NCI-H345 treated with DMSO at 0.1 percent for 48 hours (cell line): ENCODE results near the gene NXNL2.

ENCODE experiments used
- DNase-seq: peaks from one replicate; lab custom pipeline; 2025; ENCODE audit not compliant: unreplicated experiment; lab: John Stamatoyannopoulos, UW

Gene NXNL2

DNA sequence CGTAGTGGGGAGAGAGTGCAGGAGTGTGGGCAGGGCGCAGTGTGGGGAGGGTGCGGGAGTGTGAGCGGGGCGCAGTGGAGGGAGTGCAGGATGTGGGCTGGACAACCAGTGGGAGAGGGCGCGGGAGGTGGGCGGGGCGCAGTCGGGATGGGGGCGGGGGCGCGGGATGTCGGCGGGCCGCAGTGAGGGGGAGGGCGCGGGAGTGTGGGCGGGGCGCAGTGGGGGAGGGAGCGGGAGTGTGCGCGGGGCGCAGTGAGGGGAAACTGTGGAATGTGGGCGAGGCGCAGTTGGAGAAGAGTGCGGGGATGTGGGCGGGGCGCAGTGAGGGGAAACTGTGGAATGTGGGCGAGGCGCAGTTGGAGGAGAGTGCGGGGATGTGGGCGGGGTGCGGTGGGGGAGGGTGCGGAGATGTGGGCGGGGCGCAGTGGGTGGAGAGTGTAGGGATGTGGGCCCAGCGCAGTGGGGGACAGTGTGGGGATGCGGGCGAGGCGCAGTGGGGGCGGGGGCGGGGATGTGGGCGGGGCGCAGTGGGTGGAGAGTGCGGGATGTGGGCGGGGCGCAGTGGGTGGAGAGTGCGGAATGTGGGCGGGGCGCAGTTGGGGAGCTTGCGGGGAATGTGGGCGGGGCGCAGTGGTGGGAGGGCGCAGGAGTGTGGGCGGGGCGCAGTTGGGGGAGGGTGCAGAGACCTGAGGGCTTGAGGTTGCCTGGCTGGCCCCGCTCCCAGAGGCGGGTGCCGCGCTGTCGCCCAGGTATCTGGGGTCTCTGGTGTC is at the start of gene NXNL2:
Gene NXNL2 (plus strand): TSS at position 723 of the 770 bp plus-strand sequence. CDS start 257 bp downstream, outside the sequence.
- no peak for DNase-seq

DNA sequence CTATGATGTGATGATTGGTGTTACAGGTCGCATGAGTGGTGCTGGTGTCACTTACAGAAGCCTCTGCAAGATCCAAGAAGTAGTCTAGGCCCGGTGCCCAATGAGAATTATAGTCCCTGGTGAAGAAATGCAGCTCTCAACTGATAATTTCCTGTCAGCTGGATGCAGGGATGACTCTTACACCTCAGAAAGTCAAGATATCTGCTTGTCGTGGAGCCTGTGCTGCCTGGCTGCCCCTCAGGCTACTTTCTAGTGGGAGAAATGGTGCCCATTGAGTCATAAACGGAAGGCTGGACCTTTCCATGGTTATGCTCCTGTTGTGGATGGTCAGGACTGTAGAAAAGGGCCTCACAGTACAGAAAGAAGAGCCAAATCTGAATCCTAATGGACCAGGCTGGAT is 46.8 kb upstream of the NXNL2 start:
- DNase-seq: no peak

- no peak for DNase-seq
Measured at GRCh38 chr9:88494983-88495721, 39.8 kb upstream of the NXNL2 start.

GRCh38 chr9:88497224-88497623 is 37.8 kb upstream of the NXNL2 start:
- no peak for DNase-seq

GRCh38 chr9:88498880-88499279 is 36.1 kb upstream of the NXNL2 start:
- no peak for DNase-seq

DNA sequence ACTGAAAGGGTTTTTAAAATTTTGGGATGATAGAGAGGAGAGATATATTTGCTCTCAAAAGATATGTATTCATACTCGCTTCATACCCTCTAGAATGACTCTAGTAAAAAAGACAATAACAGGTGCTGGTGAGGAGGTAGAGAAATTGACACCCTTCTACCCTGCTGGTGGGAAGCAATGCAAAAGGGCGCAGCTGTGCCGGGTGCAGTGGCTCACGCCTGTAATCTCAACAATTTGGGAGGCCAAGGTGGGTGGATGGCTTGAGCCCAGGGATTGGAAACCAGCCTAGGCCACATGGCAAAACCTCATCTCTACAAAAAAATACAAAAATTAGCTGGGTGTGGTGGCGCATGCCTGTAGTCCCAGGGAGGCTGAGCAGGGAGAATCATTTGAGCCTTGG is 33.9 kb upstream of the NXNL2 start:
- no peak for DNase-seq

DNA sequence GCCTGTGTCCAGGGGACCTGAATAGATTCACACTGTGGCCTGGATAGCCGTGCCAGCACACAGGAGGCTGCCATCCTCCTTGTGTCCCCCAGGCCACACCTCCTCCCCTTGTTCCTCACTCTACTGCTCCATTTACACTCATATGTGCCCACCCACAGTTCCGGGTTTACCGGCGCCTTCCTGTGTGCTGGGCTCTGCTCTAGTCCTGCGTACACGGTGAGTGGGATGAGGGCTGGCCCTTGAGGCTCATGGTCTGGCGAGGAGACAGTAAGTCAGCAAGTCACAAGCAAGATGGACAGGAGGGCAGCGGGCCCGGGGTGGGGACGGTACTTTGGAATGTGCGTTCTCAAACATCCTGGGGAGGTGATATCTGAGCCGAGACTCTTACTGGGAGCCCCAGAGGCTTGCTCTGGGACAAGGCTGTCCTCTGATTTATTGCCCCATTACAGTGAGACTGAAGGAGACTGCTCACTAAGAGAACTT is 32.4 kb upstream of the NXNL2 start:
- DNase-seq: no peak

DNA sequence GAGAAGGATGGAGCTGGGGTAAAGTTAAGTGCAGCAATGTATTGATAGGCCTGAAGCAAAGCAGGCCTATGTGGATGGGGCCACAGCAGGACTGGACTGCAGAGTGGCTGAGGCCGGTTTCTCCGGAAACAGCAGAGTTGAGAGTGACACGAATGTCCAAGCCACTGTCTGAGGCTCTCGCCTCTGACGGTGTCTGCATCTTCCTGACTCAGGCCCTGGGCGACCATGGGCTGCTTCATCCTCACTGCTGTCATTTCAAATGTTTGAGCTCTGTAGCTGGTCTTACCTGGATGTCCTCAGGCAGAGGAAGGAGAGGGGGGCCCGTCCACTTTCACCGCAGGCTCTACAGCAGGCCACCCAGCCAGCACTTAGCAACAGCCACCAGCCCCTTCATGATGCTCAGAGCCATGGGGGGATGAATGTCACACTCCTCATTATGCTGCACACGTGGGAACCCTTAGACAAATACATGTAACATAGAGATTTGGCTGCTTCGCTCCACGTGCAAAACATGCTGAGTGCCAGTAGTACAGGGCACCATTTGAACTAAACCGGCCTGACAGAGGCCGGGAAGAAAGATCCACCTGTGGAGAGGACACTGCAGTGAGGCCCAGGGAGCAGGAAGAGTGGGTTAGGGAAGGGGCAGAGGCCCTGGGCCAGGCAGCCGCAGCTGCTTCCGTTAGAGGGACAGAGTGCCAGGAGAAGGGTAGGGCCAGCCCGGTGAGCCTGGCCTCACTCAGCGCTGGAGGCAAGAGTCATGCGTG is 31.7 kb upstream of the NXNL2 start:
- DNase-seq: no peak

DNA sequence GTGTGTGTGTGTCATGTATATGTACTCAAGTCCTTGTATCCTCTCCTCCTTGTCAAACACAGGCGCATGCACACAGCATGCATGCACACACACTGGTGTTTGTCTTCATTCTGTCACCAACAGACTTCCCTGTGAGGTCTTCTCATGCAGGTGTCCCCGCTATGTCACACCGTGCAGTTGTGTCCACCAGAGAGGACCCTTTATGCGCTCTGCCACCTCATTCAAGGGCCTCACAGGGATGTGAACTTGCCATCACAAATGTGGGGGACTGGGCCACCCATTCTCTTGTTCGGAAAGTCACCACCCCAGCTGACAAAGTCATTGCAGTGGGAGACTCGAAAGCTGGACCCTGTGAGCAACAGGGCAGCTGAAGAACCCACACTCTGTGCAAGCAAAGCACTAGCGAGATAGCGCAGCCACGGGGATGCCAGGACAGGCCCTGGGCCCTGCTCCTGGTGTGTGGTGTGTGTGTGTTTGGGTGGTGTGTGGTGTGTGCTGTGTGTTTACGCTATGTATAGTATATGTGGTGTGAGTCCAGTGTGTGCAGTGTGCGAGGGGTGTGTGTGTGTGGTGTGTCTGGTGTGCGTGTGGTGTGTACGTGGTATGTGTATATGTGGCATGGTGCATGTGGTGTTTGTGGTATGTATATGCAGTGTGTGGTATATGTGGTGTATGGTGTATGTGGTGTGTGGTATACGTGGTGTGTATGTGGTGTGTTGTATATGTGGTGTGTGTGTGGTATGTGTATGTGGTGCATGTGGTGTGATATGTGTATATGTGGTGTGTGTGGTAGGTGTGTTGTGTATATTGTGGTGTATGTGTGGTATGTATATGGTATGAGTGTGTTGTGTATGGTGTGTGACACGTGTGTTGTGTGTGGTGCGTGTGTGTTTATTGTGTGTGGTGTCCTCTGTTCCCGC is 30.9 kb upstream of the NXNL2 start:
- no peak for DNase-seq

GRCh38 chr9:88508326-88508725 is 26.7 kb upstream of the NXNL2 start:
- no peak for DNase-seq

DNA sequence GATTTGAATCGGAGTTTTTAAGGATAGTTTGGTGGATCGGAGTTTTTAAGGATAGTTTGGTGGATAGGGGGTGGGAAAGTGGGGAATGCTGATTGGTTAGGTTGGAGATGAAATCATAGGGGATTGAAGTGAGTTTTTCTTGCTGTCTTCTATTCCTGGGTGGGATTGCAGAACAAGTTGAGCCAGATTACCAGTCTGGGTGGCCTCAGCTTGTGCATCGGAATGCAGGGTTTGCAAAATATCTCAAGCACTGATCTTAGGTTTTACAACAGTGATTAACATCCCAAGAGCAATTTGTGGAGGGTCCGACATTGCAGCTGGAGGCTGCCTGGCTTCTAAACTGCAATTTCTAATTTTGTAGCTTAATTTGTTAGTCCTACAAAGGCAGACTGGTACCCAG is 23.1 kb upstream of the NXNL2 start:
- no peak for DNase-seq

DNA sequence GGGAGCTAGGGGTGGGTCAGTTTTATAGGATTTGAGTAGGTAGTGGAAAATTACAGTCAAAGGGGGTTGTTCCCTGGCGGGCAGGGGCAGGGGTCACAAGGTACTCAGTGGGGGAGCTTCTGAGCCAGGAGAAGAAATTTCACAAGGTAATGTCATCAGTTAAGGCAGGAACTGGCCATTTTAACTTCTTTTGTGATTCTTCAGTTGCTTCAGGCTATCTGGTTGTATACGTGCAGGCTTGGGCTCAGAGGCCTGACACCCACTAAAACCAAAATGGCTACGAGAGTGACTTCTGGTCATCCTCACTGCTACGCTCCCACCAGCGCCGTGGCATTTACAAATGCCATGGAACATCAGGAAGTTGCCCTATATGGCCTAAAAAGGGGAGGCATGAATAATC is 20.7 kb upstream of the NXNL2 start:
- no peak for DNase-seq

DNA sequence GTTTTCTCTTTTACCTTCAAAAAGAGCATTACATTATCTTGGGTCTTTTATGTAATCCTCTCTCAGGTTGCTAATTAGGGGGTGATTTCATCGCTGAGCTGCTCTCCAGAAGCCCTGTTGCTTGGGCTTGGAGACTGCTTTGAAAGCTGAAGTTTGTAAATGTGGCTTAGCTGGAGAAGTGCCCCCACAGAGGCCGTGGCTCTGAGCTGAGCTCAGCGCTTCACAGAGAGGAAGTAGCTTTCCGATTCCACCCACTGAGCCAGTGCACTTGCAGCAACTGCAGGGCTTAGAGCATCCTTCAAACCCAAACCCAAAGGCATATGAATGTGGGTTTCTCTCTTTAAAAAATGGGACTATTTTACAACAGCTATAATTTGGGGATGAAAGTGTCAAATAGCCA is 13.7 kb upstream of the NXNL2 start:
- DNase-seq: no peak

GRCh38 chr9:88522360-88522759 is 12.6 kb upstream of the NXNL2 start:
- DNase-seq: no peak

- no peak for DNase-seq
Measured at GRCh38 chr9:88523056-88523455, 11.9 kb upstream of the NXNL2 start.

DNA sequence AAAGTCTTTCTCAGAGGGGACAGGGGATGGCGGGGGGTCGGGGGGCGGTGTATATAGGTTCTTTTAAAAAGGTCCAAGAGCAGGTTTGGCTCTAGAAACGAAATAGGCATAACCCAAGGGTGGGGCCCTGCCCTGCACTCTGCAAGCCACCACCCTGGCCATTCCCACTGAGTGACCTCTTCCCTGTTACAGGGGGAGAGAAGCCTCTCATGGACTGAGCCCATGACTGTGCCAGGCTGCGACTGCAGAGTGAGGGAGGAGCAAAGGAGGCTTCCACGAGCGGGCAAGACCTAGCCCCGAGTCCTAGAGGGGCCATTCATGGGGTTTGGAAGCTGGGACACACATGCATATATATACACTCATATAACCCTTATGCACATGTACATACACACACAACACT is 10.1 kb upstream of the NXNL2 start:
- no peak for DNase-seq

GRCh38 chr9:88527618-88528017 is 7.4 kb upstream of the NXNL2 start:
- no peak for DNase-seq

- no peak for DNase-seq
Measured at GRCh38 chr9:88528080-88528790, 6.7 kb upstream of the NXNL2 start.

- DNase-seq: no peak
Measured at GRCh38 chr9:88529496-88529895, 5.5 kb upstream of the NXNL2 start.

- DNase-seq: no peak
Measured at GRCh38 chr9:88530051-88530450, 4.9 kb upstream of the NXNL2 start.
